H9 (cell line): ENCODE data around the gene TMEM181. TPM values are rescaled to one million over a fixed set of nuclear protein-coding genes. Genes with fewer than 3 reads are reported as not detected.

Experiments
- DNase-seq: peaks from one replicate; pipeline ENCODE4 v3.0.0-alpha.2; 2017
- H2AFZ ChIP-seq: one replicate; pipeline ENCODE4 v1.6.1; 2013; ENCODE audit warnings: mild to moderate bottlenecking, low read length, control low read depth, moderate library complexity
- H2AK5ac ChIP-seq: 2 replicates; pipeline ENCODE4 v1.6.1; 2013; ENCODE audit warnings: low read length, control low read depth, mixed read lengths; ENCODE audit not compliant: insufficient read length
- H2BK120ac ChIP-seq: one replicate; pipeline ENCODE4 v1.6.1; 2013; ENCODE audit warnings: low read depth, mild to moderate bottlenecking, low read length, control low read depth, inconsistent platforms; ENCODE audit not compliant: poor library complexity, severe bottlenecking
- H2BK12ac ChIP-seq: 2 replicates; pipeline ENCODE4 v1.6.1; 2013; ENCODE audit warnings: low read length, control low read depth, mixed read lengths, low read depth; ENCODE audit not compliant: insufficient read length
- H2BK15ac ChIP-seq: 2 replicates; pipeline ENCODE4 v1.6.1; 2013; ENCODE audit warnings: low read depth, low read length, control low read depth
- H2BK20ac ChIP-seq: one replicate; pipeline ENCODE4 v1.6.1; 2013; ENCODE audit warnings: low read depth, mild to moderate bottlenecking, low read length, control low read depth, inconsistent platforms; ENCODE audit not compliant: poor library complexity, severe bottlenecking
- H2BK5ac ChIP-seq: 2 replicates; pipeline ENCODE4 v1.6.1; 2013; ENCODE audit warnings: low read length, control low read depth, mixed read lengths; ENCODE audit not compliant: insufficient read length
- H3K14ac ChIP-seq: 2 replicates; pipeline ENCODE4 v1.6.1; 2013; ENCODE audit warnings: low read length, control low read depth; ENCODE audit not compliant: insufficient read depth
- H3K18ac ChIP-seq: 2 replicates; pipeline ENCODE4 v1.6.1; 2013; ENCODE audit warnings: low read depth, mild to moderate bottlenecking, mixed read lengths, low read length, control low read depth; ENCODE audit not compliant: insufficient read length
- H3K23ac ChIP-seq: 2 replicates; pipeline ENCODE4 v1.6.1; 2013; ENCODE audit warnings: low read length, control low read depth, mixed read lengths, low read depth; ENCODE audit not compliant: insufficient read length
- H3K23me2 ChIP-seq: 2 replicates; pipeline ENCODE4 v1.6.1; 2013; ENCODE audit warnings: low read depth, mild to moderate bottlenecking, mixed read lengths, low read length, control low read depth; ENCODE audit not compliant: insufficient read length, poor library complexity, severe bottlenecking
- H3K27ac ChIP-seq: 2 replicates; pipeline ENCODE4 v1.5.1; 2013; ENCODE audit warnings: low read length, control low read depth, mixed read lengths, low read depth; ENCODE audit not compliant: insufficient read length
- H3K27me3 ChIP-seq: 2 replicates; pipeline ENCODE4 v1.6.1; 2013; ENCODE audit warnings: low read length, control low read depth, inconsistent platforms; ENCODE audit not compliant: insufficient read depth
- H3K4ac ChIP-seq: 2 replicates; pipeline ENCODE4 v1.6.1; 2013; ENCODE audit warnings: low read depth, mild to moderate bottlenecking, control low read depth, inconsistent platforms, low read length, moderate library complexity
- H3K4me1 ChIP-seq: 2 replicates; pipeline ENCODE4 v1.6.1; 2013; ENCODE audit warnings: low read length, control low read depth, inconsistent platforms; ENCODE audit not compliant: insufficient read depth
- H3K4me2 ChIP-seq: 2 replicates; pipeline ENCODE4 v1.6.1; 2013; ENCODE audit warnings: low read length, control low read depth, mixed read lengths; ENCODE audit not compliant: insufficient read length, insufficient read depth
- H3K56ac ChIP-seq: 2 replicates; pipeline ENCODE4 v1.6.1; 2013; ENCODE audit warnings: low read depth, mild to moderate bottlenecking, mixed read lengths, low read length, control low read depth; ENCODE audit not compliant: insufficient read length
- H3K79me1 ChIP-seq: 2 replicates; pipeline ENCODE4 v1.6.1; 2013; ENCODE audit warnings: low read depth, mild to moderate bottlenecking, moderate library complexity, low read length, control low read depth, inconsistent platforms; ENCODE audit not compliant: insufficient read depth, poor library complexity, severe bottlenecking
- H3K79me2 ChIP-seq: 2 replicates; pipeline ENCODE4 v1.6.1; 2013; ENCODE audit warnings: low read length, control low read depth, inconsistent platforms; ENCODE audit not compliant: insufficient read depth
- H3K9ac ChIP-seq: 2 replicates; pipeline ENCODE4 v1.6.1; 2013; ENCODE audit warnings: low read length, control low read depth, mixed read lengths; ENCODE audit not compliant: insufficient read length; ENCODE audit errors: extremely low read depth
- H3K9me3 ChIP-seq: one replicate; pipeline ENCODE4 v1.6.1; 2013; ENCODE audit warnings: low read depth, low read length, inconsistent platforms; ENCODE audit not compliant: control insufficient read depth
- H3T11ph ChIP-seq: one replicate; pipeline ENCODE4 v1.6.1; 2013; ENCODE audit warnings: mild to moderate bottlenecking, low read length, control low read depth, inconsistent platforms
- H4K20me1 ChIP-seq: one replicate; pipeline ENCODE4 v1.6.1; 2013; ENCODE audit not compliant: control insufficient read depth, insufficient read length, insufficient read depth
- H4K5ac ChIP-seq: 2 replicates; pipeline ENCODE4 v1.6.1; 2013; ENCODE audit warnings: low read depth, mild to moderate bottlenecking, mixed read lengths, low read length, control low read depth; ENCODE audit not compliant: insufficient read length
- H4K8ac ChIP-seq: replicated peaks from 2 replicates; pipeline ENCODE4 v1.6.1; 2013; ENCODE audit warnings: low read length, control low read depth, mixed read lengths, low read depth; ENCODE audit not compliant: insufficient read length
- H4K91ac ChIP-seq: 2 replicates; pipeline ENCODE4 v1.6.1; 2013; ENCODE audit warnings: low read depth, mild to moderate bottlenecking, moderate library complexity, mixed read lengths, low read length, control low read depth; ENCODE audit not compliant: insufficient read length
- H3K27ac Mint-ChIP-seq, 3 experiments: 2 replicates in 2 of 3; 3 replicates in 1 of 3; pipeline ENCODE4 v1.8.0; 2020 to 2021; ENCODE audit warnings: mixed read lengths in 3 of 3, mild to moderate bottlenecking in 1 of 3, moderate library complexity in 1 of 3
- H3K27me3 Mint-ChIP-seq: 2 replicates; pipeline ENCODE4 v1.8.0; 2021; ENCODE audit warnings: low read depth, mild to moderate bottlenecking, moderate library complexity, mixed read lengths
- H3K36me3 Mint-ChIP-seq, 3 experiments: 2 replicates in 2 of 3; 3 replicates in 1 of 3; pipeline ENCODE4 v1.8.0; 2020 to 2021; ENCODE audit warnings: low read depth in 3 of 3, mixed read lengths in 3 of 3; ENCODE audit not compliant: insufficient read depth in 1 of 3
- H3K4me1 Mint-ChIP-seq, 2 experiments: 2 replicates each; pipeline ENCODE4 v1.8.0; 2020; ENCODE audit warnings: mixed read lengths in 2 of 2
- H3K4me3 Mint-ChIP-seq, 2 experiments: 2 replicates in 1 of 2; 3 replicates in 1 of 2; pipeline ENCODE4 v1.8.0; 2020 to 2021; ENCODE audit warnings: mild to moderate bottlenecking in 2 of 2, mixed read lengths in 2 of 2, moderate library complexity in 1 of 2
- H3K9me3 Mint-ChIP-seq, 2 experiments: 2 replicates in 1 of 2; 3 replicates in 1 of 2; pipeline ENCODE4 v1.8.0; 2020; ENCODE audit warnings: mild to moderate bottlenecking in 2 of 2, mixed read lengths in 2 of 2, moderate library complexity in 1 of 2
- WGBS: extraction: QIAGEN DNeasy Blood & Tissue Kit; methylation state at CpG from one replicate; pipeline ENCODE4 v1.1.7; 2013; ENCODE audit warnings: missing lambda C conversion rate, low lambda C conversion rate, mixed read lengths; ENCODE audit not compliant: insufficient read length; ENCODE audit errors: extremely low coverage; 5-methylcytosine and 5-hydroxymethylcytosine counted together
- total RNA-seq: library from RNA; stranded (reverse); gene quantifications from 2 replicates; pipeline ENCODE4 v1.2.1, GENCODE V29; 2021
- TF ChIP-seq, protein P1 (sequence below): fragments of 200-600 bp; sonication (generic); conservative IDR thresholded peaks from 3 replicates; pipeline ENCODE4 v1.8.0; 2021; ENCODE audit warnings: antibody characterized with exemption, mild to moderate bottlenecking

The TMEM181 gene
- total RNA-seq, 1 experiment from 2014 or later: 24.4 TPM

DNA sequence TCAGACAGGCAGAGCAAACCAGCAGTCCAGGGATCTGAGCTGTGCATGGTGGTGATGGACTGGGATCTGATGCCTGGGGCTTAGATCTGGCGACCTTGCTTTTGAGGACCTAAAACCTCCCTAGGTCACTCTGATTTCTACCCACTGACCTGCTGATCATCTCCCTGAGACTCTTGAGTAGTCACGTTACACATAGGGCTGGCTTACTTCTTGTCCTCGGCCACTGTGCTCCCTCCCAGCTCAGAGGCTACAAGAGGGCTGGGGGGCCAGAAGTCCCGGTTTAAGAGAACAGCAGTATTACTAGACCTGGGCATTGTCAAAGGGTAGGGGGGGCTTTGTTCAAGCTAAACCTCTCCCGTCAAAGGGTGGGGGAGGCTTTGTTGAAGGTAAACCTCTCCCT is 79.2 kb downstream of the TMEM181 start:
- TF ChIP-seq, protein P1, sequence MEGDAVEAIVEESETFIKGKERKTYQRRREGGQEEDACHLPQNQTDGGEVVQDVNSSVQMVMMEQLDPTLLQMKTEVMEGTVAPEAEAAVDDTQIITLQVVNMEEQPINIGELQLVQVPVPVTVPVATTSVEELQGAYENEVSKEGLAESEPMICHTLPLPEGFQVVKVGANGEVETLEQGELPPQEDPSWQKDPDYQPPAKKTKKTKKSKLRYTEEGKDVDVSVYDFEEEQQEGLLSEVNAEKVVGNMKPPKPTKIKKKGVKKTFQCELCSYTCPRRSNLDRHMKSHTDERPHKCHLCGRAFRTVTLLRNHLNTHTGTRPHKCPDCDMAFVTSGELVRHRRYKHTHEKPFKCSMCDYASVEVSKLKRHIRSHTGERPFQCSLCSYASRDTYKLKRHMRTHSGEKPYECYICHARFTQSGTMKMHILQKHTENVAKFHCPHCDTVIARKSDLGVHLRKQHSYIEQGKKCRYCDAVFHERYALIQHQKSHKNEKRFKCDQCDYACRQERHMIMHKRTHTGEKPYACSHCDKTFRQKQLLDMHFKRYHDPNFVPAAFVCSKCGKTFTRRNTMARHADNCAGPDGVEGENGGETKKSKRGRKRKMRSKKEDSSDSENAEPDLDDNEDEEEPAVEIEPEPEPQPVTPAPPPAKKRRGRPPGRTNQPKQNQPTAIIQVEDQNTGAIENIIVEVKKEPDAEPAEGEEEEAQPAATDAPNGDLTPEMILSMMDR: no peak

More for the DNA sequence above, 79.2 kb downstream of the TMEM181 start:
- Histone ChIP-seq H2BK5ac (no peak overlapping the region), H3K79me1 (no peaks in the 10 kb centered on the region), H2BK12ac (no peak overlapping the region), H3K4ac (no peak overlapping the region), H3K27me3 (no peaks in the 10 kb centered on the region), H2BK120ac (no peak overlapping the region), H2AFZ (no peak overlapping the region), H3K9me3 (no peaks in the 10 kb centered on the region), H4K20me1 (no peaks in the 10 kb centered on the region), H3T11ph (no peak overlapping the region), H3K56ac (no peak overlapping the region), H3K4me1 (no peaks in the 10 kb centered on the region), H4K91ac (no peak overlapping the region), H2AK5ac (no peak overlapping the region), H4K5ac (no peak overlapping the region), H3K27ac (no peak overlapping the region), H2BK15ac (no peak overlapping the region), H3K14ac (no peak overlapping the region), H2BK20ac (no peak overlapping the region), H3K4me2 (no peak overlapping the region), H3K18ac (no peak overlapping the region), H3K9ac (no peak overlapping the region), H3K23me2 (peaks cover 4% of the 10 kb centered on the region), H3K23ac (no peak overlapping the region), H4K8ac (no peak overlapping the region), H3K79me2 (no peaks in the 10 kb centered on the region; the same call in 1 of the 2 replicates)
- no peak for DNase-seq
- H3K27me3 Mint-ChIP-seq: no peaks in the 10 kb centered on the region; the same call in 1 of the 2 replicates
- H3K36me3 Mint-ChIP-seq: peaks cover 11 to 37% (median 36%) of the 10 kb centered on the region in 3 experiments; a peak in 6 of 7 replicates
- WGBS: no CpG with 5 or more reads among the region's 5 CpGs
- no peaks in the 10 kb centered on the region for H3K9me3 Mint-ChIP-seq
- H3K4me1 Mint-ChIP-seq: peaks cover 21% of the 10 kb centered on the region in 2 experiments
- no peak overlapping the region for H3K4me3 Mint-ChIP-seq
- H3K27ac Mint-ChIP-seq: no peak overlapping the region; a peak in 1 of 7 replicates
